IgD-negative memory B cell (primary cell): ENCODE data around the gene HTR1D. TPM values are rescaled to one million over a fixed set of nuclear protein-coding genes. Genes with fewer than 3 reads are reported as not detected.
A peak's percentile ranks its signal among the peaks of the same experiment; 100 is the strongest.

Experiments used
- H3K27ac Mint-ChIP-seq, 3 donors: one replicate each; pipeline ENCODE4 v1.8.0; 2020 to 2022; ENCODE audit warnings: mild to moderate bottlenecking in 3 of 3, mixed read lengths in 3 of 3, moderate library complexity in 1 of 3
- H3K27me3 Mint-ChIP-seq: one replicate; pipeline ENCODE4 v1.8.0; 2021; ENCODE audit warnings: mixed read lengths
- H3K36me3 Mint-ChIP-seq: one replicate; pipeline ENCODE4 v1.8.0; 2020; ENCODE audit warnings: mild to moderate bottlenecking, mixed read lengths
- H3K4me1 Mint-ChIP-seq, 3 donors: one replicate each; pipeline ENCODE4 v1.8.0; 2020 to 2022; ENCODE audit warnings: mixed read lengths in 3 of 3, mild to moderate bottlenecking in 1 of 3
- H3K4me3 Mint-ChIP-seq, 4 donors: one replicate each; pipeline ENCODE4 v1.8.0; 2020 to 2022; ENCODE audit warnings: mild to moderate bottlenecking in 4 of 4, mixed read lengths in 4 of 4, moderate library complexity in 3 of 4
- H3K9me3 Mint-ChIP-seq, 3 donors: one replicate each; pipeline ENCODE4 v1.8.0; 2020 to 2021; ENCODE audit warnings: mixed read lengths in 3 of 3, mild to moderate bottlenecking in 1 of 3
- polyA plus RNA-seq: library from polyadenylated mRNA; unstranded; fragments of 300-500 nt; fragmentation: Illumina TruSeq; gene quantifications from one replicate; pipeline ENCODE4 v1.2.3, GENCODE V29; 2021

HTR1D gene
- polyA plus RNA-seq, 1 donor from 2014 or later: not detected

- Mint-ChIP-seq H3K27ac (no peak overlapping the region), H3K4me1 (peaks cover 2 to 9% (median 7%) of the 10 kb centered on the region in 3 donors), H3K9me3 (no peaks in the 10 kb centered on the region), H3K4me3 (no peak overlapping the region), H3K36me3 (no peaks in the 10 kb centered on the region), H3K27me3 (no peaks in the 10 kb centered on the region)
These were observed 53.9 kb downstream of the HTR1D start for GRCh38 chr1:23163395-23163794.

- peaks cover 0 to 4% (median 3%) of the 10 kb centered on the region in 3 donors for H3K4me1 Mint-ChIP-seq
- H3K36me3 Mint-ChIP-seq: no peaks in the 10 kb centered on the region
- no peaks in the 10 kb centered on the region for H3K27me3 Mint-ChIP-seq
- no peak overlapping the region for H3K4me3 Mint-ChIP-seq
- no peaks in the 10 kb centered on the region for H3K9me3 Mint-ChIP-seq
- H3K27ac Mint-ChIP-seq: no peak overlapping the region
These were observed 57.1 kb downstream of the HTR1D start for GRCh38 chr1:23159963-23160877.

- H3K4me1 Mint-ChIP-seq: peaks cover 0 to 4% (median 1%) of the 10 kb centered on the region in 3 donors
- no peaks in the 10 kb centered on the region for H3K27me3 Mint-ChIP-seq
- H3K4me3 Mint-ChIP-seq: peak overlapping the region in 1 of 4 donors; percentile 49
- H3K9me3 Mint-ChIP-seq: no peaks in the 10 kb centered on the region
- peaks cover 3% of the 10 kb centered on the region for H3K36me3 Mint-ChIP-seq
- no peak overlapping the region for H3K27ac Mint-ChIP-seq
These were observed 60.4 kb downstream of the HTR1D start for GRCh38 chr1:23156940-23157339.

- Mint-ChIP-seq H3K27me3 (no peaks in the 10 kb centered on the region), H3K4me1 (peaks cover 8 to 18% (median 17%) of the 10 kb centered on the region in 3 donors), H3K36me3 (peaks cover 3% of the 10 kb centered on the region), H3K27ac (peak overlapping the region in 1 of 3 donors; percentile 24), H3K4me3 (no peak overlapping the region), H3K9me3 (no peaks in the 10 kb centered on the region)
These were observed 64.2 kb downstream of the HTR1D start for GRCh38 chr1:23152966-23153684.

GRCh38 chr1:23150742-23151141, 66.6 kb downstream of the HTR1D start:
- no peaks in the 10 kb centered on the region for H3K9me3 Mint-ChIP-seq
- no peaks in the 10 kb centered on the region for H3K27me3 Mint-ChIP-seq
- peaks cover 8 to 24% (median 16%) of the 10 kb centered on the region in 3 donors for H3K4me1 Mint-ChIP-seq
- no peak overlapping the region for H3K27ac Mint-ChIP-seq
- H3K4me3 Mint-ChIP-seq: no peak overlapping the region
- H3K36me3 Mint-ChIP-seq: peaks cover 8% of the 10 kb centered on the region

GRCh38 chr1:23150125-23150524, 67.2 kb downstream of the HTR1D start:
- H3K4me1 Mint-ChIP-seq: peaks cover 8 to 24% (median 16%) of the 10 kb centered on the region in 3 donors
- H3K27ac Mint-ChIP-seq: no peak overlapping the region
- no peaks in the 10 kb centered on the region for H3K27me3 Mint-ChIP-seq
- H3K36me3 Mint-ChIP-seq: peaks cover 8% of the 10 kb centered on the region
- no peak overlapping the region for H3K4me3 Mint-ChIP-seq
- no peaks in the 10 kb centered on the region for H3K9me3 Mint-ChIP-seq

GRCh38 chr1:23149114-23149513, 68.2 kb downstream of the HTR1D start:
- Mint-ChIP-seq H3K27ac (no peak overlapping the region), H3K9me3 (no peaks in the 10 kb centered on the region), H3K4me1 (peaks cover 11 to 24% (median 16%) of the 10 kb centered on the region in 3 donors), H3K36me3 (peaks cover 8% of the 10 kb centered on the region), H3K4me3 (no peak overlapping the region), H3K27me3 (no peaks in the 10 kb centered on the region)

GRCh38 chr1:23148084-23148483, 69.2 kb downstream of the HTR1D start:
- H3K27ac Mint-ChIP-seq: no peak overlapping the region
- H3K9me3 Mint-ChIP-seq: no peaks in the 10 kb centered on the region
- H3K4me3 Mint-ChIP-seq: no peak overlapping the region
- no peaks in the 10 kb centered on the region for H3K27me3 Mint-ChIP-seq
- peaks cover 5% of the 10 kb centered on the region for H3K36me3 Mint-ChIP-seq
- peaks cover 10 to 24% (median 14%) of the 10 kb centered on the region in 3 donors for H3K4me1 Mint-ChIP-seq

Other genes with a start within 250 kb of the HTR1D start
- not detected for gene LACTBL1, start 244.6 kb downstream of the HTR1D start, polyA plus RNA-seq
- gene TEX46, start 201.7 kb downstream of the HTR1D start, polyA plus RNA-seq: not detected
- gene KDM1A, start 198.0 kb downstream of the HTR1D start, polyA plus RNA-seq: 43.8 TPM
- gene LUZP1, start 48.6 kb downstream of the HTR1D start, polyA plus RNA-seq: 13.2 TPM
- gene HNRNPR, start 126.8 kb upstream of the HTR1D start, polyA plus RNA-seq: 164 TPM
- 2.5 TPM for gene ZNF436, start 152.3 kb upstream of the HTR1D start, polyA plus RNA-seq
- gene TCEA3, start 207.2 kb upstream of the HTR1D start, polyA plus RNA-seq: 0.69 TPM